GM12891 (cell line): ENCODE data around the gene MSH2.
A peak's percentile ranks its signal among the peaks of the same experiment; 100 is the strongest.
"Not testable (repeated sequence)": the region's sequence is repeated elsewhere in the genome, so short reads cannot be mapped to it uniquely, and the experiment has no call there.

Experiments
- DNase-seq: peaks from one replicate; pipeline ENCODE4 v3.0.0; 2011; ENCODE audit warnings: low spot score; ENCODE audit not compliant: insufficient read length
- FAIRE-seq: peaks from 2 replicates; lab custom pipeline; 2011; peaks lifted over from hg19 to GRCh38; lab: Jason Lieb, UNC
- PAX5 ChIP-seq: IDR thresholded peaks from 2 replicates; pipeline ENCODE4 v1.6.1; 2011; ENCODE audit warnings: low read length, moderate library complexity, mild to moderate bottlenecking; ENCODE audit not compliant: insufficient read depth, severe bottlenecking
- POLR2A ChIP-seq: IDR thresholded peaks from 2 replicates; pipeline ENCODE4 v1.6.1; 2011; ENCODE audit warnings: low read depth, low read length, control low read depth
- POLR2AphosphoS5 ChIP-seq: IDR thresholded peaks from 2 replicates; pipeline ENCODE4 v1.6.1; 2011; ENCODE audit warnings: low read depth, low read length, control low read depth
- POU2F2 ChIP-seq: IDR thresholded peaks from 2 replicates; pipeline ENCODE4 v1.6.1; 2011; ENCODE audit warnings: low read depth, mild to moderate bottlenecking, control low read depth, low read length, moderate library complexity
- SPI1 ChIP-seq: IDR thresholded peaks from 2 replicates; pipeline ENCODE4 v1.6.1; 2011; ENCODE audit warnings: low read depth, low read length, control low read depth
- TAF1 ChIP-seq: IDR thresholded peaks from 2 replicates; pipeline ENCODE4 v1.6.1; 2011; ENCODE audit warnings: low read depth, low read length, control low read depth

MSH2 gene

DNA sequence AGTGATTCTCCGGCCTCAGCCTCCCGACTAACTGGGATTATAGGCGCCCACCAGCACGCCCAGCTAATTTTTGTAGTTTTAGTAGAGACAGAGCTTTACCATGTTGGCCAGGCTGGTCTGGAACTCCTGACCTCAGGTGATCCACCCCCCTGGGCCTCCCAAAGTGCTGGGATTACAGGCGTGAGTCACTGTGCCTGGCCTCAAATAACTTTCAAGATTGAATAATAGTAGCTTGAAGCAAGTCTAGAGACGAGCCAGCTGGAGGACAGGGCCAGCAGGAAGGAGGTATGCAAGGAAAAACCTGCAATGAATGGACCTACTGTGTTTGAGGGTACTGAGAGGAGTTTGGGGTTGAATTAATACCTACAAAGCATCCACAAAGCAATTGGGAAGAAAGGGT lies 87.5 kb downstream of the MSH2 start:
- FAIRE-seq, result no peak
- TF ChIP-seq POLR2AphosphoS5 (no peak), POLR2A (no peak)
- no peak for DNase-seq

DNA sequence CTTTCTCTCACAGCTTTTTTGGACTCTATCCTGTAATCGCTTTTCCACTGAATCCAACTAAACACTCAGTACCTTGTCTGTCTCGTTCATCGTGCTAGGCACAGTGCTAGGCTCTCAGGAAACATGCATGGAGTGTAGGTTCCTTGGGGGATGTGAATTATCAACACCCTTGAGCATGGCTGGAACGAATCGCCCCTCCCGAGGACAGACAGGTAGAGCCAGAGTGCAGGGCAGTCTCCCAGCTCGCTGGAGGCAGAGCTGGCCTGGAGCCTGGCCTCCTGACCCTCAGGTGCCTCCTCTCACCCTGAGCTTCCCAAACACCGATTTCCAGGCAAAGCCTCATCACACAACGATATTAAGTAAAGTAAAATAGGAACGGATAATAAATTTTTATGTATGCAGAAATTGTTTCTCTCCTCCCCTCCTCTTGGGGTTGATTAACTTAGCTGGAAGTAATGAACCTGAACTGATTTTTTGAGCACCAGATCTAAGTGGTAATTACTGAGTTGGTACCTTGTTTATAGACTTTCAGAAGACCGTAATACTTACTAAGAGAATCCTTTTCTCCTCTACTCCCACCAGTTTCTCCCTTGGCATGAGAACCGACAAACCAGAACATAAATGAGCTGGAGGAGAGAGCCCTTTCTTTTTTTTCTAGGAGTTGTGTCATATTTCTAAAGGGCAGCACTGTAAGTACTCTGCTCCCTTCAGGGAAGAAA lies 90.5 kb downstream of the MSH2 start:
- no peak for FAIRE-seq
- TF ChIP-seq TAF1 (no peak), POU2F2 (no peak), PAX5 (no peak), POLR2A (no peak), POLR2AphosphoS5 (no peak), SPI1 (no peak)
- no peak for DNase-seq

DNA sequence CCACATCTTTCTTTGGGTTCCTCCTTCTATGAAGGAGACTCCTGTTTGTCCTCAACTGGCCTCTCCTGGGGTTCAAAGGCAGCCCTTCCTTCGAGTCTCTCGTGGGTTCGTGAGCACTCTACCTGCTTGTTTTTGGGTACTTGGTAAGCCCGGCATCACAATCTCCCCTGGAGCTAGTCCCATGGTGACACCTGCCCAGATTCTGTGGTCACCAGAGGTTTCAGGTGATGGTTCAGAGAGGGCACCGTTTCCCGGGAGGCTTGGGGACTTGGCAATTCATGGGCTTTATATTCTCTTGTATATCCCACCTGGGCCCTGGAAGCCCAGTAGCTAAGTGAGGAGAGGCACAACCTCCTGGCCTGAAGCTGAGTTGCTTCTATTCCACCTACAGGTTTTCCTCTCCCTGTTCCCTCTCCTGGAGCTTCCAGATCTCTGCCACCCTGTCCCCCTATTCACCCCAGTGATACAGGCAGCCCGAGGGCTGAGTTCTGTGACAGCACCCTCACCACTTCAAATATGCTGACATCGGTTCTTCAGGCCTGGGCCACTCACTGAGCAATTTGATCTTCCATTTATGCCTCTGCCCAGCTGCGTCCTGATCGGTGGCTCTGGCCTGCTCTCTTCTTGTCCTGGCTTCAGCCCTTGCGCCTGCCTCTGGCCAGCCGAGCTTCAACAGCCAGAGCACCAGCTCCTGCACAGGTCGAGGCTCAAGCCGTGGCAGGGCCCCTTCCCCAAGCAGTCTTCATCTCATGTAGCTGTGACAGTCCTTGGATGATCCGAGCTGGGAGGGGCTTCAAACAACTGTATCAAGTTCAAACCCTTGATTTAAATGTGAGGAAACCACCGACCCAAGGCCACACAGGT lies 91.5 kb downstream of the MSH2 start:
- no peak for TF ChIP-seq SPI1
- no peak for TF ChIP-seq POLR2A
- no peak for TF ChIP-seq POLR2AphosphoS5
- no peak for TF ChIP-seq POU2F2
- no peak for TF ChIP-seq TAF1
- no peak for TF ChIP-seq PAX5
- FAIRE-seq, result no peak
- no peak for DNase-seq

DNA sequence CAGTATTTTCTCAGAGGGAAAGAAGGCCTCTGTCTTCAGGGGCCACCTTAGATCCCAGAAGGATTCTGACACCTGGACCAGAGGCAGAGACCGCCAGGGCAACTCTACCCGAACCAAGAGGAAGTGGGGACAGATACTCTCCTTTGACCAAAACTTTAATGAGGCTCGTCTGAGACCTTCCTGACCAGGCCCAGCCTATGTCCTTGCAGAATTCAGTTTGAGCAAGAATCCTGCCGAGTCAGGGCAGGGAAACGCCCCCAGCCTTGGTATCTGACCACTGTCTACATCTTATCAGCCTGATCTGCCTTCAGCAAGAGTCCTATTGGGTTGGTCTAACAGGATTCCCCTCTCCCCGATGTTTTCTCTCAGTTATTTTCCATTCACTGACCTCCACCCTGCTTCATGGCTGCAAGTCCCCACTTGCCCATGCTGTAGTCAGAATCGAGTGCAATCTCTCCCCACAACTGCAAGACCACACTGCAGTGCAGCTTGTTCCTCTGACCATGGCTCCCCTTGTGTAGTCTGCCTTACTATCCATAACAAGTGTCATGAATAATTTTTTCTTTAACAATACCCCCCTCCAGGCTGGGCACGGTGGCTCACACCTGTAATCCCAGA lies 95.0 kb downstream of the MSH2 start:
- no peak for TF ChIP-seq SPI1
- TF ChIP-seq POLR2A, result no peak
- TF ChIP-seq TAF1, result no peak
- TF ChIP-seq POLR2AphosphoS5, result no peak
- TF ChIP-seq PAX5, result no peak
- FAIRE-seq (no peak), DNase-seq (no peak)

DNA sequence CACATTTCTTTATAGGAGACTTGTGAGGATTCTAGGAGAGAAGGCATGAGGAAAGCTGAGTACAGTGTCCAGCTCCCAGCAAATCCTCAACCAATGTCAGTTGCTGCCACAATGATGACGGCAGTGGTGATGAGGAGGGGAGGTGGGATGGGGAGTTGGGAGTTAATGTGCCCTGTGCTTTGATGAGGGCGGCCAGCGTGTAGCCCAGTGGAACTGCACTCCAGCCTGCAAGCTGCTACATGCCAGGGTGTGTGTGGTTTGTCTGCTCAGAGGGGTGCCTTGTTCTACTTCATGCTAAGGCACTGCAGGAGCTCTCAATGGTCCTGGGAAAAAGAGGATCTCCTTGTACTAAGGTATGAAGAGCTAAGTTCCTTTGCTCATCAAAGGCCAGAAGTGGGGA lies 96.1 kb downstream of the MSH2 start:
- DNase-seq (no peak), FAIRE-seq (no peak)
- TF ChIP-seq PAX5 (no peak), SPI1 (no peak), POLR2A (no peak), POLR2AphosphoS5 (no peak)

DNA sequence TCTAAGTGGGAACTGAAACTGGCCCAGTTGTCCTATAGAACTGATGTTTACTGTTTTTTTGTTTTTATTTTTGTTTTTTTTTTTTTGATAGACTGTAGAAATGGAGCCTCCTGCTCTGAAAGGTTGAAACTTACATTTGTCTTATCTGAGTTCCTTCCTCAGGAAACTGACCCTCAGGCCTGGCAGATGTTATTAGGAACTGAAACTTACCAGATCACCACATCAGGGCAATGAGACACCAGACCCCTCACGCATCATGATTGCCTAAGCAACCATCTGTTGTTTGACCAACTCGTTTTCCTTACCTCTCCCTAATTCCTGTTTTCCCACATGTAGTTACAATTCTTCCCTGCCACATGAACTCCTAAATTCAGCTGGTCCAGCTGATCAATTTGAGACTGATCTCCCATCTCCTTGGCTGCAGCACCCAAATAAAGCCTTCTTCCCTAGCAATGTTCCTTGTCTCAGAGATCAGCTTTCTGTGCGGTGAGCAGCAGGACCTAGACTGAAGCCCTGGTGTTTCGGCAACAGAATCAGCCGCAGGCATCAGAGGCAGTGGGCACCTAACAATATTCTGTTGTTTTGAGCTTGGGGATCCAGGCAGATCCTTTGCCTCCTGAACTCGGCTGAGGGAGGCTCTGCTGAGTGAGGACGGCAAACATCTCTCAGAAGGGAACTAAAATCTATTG lies 96.8 kb downstream of the MSH2 start:
- DNase-seq (no peak), FAIRE-seq (peak; percentile 56)
- TF ChIP-seq POU2F2, result no peak
- peak; percentile 61 for TF ChIP-seq SPI1

DNA sequence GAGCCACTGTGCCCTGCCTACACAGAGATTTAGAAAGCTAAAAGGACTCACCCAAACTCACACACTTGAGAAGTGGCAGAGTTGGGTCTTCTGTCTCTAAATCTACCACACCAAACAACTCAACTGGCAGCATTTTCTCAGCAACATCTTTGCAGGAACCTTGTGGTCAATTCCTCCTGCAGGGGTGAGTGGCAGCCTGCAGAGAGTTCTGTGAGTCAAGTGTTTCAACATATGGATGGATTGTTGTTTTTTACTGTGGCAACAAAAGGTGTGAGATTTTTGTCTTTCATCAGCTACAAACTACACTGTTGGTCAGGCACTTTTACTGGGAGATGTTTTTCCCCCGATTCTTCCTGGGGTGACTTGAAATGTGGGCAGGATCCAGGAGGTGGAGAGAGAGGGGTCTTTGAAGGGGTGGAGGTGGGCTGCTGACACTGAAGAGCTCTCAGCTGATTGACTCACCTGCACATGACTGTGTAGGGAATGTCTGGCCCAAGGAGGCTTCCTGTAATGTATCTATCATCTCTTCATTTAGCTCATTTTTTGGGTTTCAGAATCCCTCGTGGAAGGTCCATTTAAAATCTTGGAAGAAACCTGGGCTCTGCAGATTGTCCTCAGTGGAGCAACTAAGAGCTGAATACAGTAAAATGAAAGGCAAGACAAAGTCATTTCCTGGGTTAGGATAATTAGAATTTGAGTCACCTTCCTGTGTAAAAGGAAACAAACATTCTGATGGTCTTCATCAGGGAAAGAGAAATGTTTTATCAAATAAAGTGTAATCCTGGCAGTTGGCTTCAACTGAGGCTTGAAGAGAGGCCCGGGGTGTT lies 98.6 kb downstream of the MSH2 start:
- no peak for TF ChIP-seq PAX5
- TF ChIP-seq SPI1, result no peak
- no peak for TF ChIP-seq POLR2A
- no peak for TF ChIP-seq POU2F2
- TF ChIP-seq TAF1, result no peak
- no peak for TF ChIP-seq POLR2AphosphoS5
- FAIRE-seq (no peak), DNase-seq (no peak)

DNA sequence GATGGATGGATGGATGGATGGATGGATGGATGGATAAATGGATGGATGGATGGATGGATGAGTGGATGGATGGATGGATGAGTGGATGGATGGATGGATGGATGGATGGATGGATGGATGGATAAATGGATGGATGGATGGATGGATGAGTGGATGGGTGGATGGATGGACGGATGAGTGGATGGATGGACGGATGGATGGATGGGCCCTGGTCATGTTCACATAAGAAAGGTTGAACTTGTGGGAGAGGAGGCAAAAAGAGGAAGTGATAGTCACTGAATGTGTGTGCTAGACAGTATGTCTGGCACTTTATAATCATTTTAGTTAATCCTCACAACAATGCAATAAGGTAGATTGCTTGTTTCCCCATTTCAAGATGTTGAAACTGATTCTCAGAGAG lies 99.5 kb downstream of the MSH2 start:
- FAIRE-seq, result peak; percentile 91
- DNase-seq, result not testable (repeated sequence)
- peak; percentile 99 for TF ChIP-seq SPI1

DNA sequence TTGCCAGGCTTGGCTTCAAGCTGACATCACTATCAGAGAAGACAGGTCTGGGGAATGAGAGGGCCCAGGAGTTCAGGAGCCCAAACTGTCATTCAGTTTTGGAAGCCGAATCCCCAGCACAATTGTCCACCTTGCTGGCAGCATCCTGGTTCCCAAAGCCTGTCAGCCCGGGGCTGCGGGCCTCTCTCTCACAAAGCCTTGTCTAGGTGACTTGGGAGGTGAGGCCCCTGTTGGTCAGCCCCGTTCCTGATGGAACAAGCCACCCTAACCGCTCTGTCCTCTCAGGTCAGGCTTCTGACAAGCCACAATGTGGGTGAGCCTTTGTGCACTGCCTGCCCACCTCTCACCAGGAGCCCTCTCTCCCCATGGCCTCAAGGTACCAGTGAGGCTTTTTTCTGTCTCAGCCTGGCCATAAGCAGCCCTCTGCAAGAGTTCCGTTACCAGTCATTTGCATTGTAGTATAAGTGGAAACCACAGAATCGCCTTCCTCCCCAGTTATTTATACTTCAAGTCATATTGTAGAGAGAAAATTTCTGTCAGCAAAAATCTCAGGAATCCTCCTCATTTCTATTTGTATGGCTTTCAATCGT lies 100.6 kb downstream of the MSH2 start:
- DNase-seq, result no peak
- no peak for TF ChIP-seq TAF1
- no peak for TF ChIP-seq POLR2A
- no peak for TF ChIP-seq POLR2AphosphoS5
- peak; percentile 64; the same call in 1 of the 2 replicates for TF ChIP-seq POU2F2
- TF ChIP-seq PAX5, result no peak
- no peak for TF ChIP-seq SPI1
- FAIRE-seq, result peak; percentile 90
